ENCODE measurements around the gene NEK9.
"Not testable (repeated sequence)": the region's sequence is repeated elsewhere in the genome, so short reads cannot be mapped to it uniquely, and the experiment has no call there.

Gene NEK9

GRCh38 chr14:75098682-75099081, 28.2 kb downstream of the NEK9 start:
- DNase-seq = no peak

DNA sequence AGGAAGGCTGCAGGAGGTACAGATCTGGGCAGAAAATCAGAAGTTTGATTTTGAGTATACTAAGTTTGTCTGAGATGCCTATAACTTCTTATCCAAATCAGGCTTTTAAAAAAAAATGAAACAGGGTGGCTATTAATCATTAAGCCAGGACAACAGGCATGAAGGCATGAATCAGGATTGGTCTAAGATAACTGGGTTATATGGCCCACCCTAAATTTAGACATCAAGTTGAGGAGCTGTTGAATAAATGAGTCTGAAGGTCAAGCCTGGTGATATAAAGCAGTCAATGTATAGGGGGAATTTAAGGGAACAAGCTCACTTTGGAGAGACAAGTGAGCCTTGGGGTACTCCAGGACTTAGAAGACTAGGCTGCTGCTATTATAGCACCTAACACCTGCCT, 28.6 kb downstream of the NEK9 start:
- DNase-seq = no peak

DNA sequence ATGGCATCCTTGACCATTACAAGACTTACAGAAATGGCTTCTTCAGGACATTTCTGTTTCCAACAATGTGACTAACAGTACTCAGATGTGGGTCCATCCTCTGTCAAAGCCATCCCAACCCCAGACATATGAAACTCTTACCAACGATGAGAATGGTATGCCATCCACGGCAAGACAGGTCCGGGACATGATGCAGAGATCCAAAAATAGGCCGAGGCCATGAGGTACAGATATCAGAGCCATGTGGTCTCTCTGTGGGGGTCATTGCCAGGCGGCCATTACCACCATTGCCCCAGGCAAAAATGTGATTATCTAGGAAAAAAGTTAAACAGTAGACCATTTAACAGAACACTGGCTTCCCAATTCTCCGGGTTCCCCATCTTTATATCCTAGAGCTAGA, 29.9 kb downstream of the NEK9 start:
- no peak for DNase-seq

DNA sequence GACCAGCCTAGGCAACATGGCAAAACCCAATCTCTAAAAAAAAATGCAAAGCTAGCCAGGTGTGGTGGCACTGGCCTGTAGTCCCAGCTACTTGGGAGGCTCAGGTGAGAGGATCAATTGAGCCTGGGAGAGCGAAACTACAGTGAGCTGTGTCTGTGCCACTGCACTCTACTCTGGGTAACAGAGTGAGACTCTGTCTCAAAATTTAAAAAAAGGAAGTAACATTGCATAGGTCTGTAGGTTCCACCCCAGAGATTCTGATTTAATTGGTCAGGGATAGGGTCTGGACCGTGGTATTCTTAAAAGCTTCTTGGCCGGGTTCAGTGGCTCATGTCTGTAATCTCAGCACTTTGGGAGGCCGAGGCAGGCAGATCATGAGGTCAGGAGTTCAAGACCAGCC, 31.2 kb downstream of the NEK9 start:
- DNase-seq = no peak

- no peak for DNase-seq
These were observed 32.0 kb downstream of the NEK9 start for GRCh38 chr14:75094896-75095295.

- no peak for DNase-seq
These were observed 34.1 kb downstream of the NEK9 start for GRCh38 chr14:75092698-75093097.

DNA sequence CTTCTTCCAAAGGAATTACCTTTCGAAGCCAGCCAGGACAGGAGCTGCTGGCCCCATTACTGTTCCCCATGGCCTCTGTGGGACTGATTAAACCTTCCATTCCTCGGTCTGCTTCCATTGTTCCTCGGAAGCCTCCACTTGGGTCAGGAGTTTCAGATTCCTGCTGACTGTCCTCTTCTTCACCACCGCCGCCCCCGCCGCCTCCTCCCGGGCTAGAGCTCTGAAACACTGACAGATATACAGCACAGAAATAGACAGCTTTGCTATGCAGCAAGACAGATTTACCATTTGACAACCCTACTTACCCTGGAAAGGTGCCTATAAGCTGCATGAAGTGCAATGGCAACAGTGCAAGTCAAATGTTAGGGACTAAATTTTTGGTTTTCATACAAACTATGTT, 35.6 kb downstream of the NEK9 start:
- DNase-seq = no peak

DNA sequence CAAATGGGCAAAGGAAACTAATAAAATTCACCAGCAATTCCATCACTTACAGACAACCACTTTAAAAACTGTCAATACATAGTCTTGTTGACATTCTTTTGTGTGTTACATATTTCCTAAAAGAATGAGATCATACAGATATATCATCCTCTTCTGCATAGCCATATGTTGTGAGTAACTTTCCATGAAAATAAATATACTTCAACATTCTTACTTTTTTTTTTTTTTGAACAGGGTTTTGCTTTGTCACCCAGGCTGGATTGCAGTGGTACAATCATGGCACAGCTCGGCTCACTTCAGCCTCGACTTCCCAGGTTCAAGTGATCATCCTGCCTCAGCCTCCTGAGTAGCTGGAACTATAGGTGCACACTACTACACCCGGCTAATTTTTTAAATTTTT, 36.5 kb downstream of the NEK9 start:
- no peak for DNase-seq

DNA sequence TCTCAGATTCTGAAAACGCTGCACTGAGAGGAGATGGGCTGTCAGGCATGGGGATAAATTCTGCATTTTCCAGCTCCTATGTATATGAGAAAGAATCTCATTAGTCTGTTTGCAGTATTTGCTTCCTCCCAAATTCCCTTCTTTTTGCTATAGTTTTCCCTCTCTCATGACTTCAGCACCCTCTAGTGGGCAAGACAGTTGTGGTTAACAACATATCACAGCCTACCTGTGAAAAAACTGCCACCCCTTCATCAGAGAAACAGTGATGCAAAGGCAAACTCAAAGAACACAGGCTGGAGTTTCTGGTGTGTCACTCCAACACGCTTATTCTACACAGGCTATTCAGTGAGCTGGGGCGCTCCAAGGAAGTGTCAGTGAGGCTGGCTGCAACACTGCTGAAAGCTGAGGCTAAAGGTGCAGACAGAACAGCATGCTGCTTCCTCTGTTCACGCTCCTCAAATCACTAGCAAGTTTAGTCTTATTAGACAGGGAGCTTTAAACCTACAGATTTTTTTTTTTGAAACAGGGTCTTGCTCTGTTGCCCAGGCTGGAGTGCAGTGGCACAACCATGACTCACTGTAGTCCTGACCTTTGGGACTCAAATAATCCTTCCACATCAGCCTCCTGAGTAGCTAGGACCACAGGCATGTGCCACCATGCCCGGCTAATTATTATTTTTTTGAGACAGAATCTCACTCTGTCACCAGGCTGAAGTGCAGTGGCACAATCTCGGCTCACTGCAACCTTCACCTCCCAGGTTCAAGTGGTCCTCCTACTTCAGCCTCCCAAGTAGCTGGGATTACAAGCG, 38.1 kb downstream of the NEK9 start:
- peak; percentile 11 to 57 for DNase-seq

- DNase-seq = no peak
These were observed 38.7 kb downstream of the NEK9 start for GRCh38 chr14:75088153-75088552.

DNA sequence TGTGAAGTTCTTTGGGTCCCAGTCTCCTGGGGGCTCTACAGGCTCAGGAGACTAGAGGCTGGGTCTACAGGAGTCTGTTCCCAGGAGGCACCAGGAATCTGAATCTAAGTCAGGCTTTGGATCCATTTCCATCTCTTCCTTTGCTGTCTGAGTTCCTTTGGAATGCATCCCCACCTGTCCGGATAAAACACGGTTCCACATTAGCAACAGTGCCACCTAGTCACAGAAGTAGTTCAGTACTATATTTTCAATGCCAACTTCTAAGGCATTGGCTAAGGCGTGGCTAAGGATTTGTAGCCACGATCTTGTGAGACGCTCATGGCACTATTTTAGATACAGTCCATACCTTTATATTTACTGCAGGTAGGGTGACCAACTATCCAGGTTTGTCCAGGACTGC, 42.3 kb downstream of the NEK9 start:
- peak in 1 of 2 experiments; percentile 53 for DNase-seq

DNA sequence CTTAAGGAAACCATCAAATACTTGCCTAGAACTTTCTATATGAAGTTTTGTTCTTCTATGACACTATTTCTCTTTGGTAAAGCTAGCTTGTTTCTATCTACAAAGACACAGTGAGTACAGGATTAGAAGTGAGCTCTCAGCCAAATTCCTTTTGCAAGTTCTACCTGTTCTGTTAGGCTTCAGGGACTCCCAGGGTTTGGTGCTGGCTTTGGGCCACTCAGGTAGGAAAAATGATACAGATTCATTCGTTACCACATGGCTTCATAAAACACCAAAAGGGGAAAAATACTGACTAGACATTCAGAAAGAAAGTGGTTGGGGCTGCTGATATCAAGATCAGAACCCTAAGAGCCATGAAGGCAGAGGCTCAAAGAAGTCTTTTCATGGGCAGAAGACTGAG, 43.6 kb downstream of the NEK9 start:
- DNase-seq = no peak

GRCh38 chr14:75081660-75082229, 45.1 kb downstream of the NEK9 start:
- no peak for DNase-seq

DNA sequence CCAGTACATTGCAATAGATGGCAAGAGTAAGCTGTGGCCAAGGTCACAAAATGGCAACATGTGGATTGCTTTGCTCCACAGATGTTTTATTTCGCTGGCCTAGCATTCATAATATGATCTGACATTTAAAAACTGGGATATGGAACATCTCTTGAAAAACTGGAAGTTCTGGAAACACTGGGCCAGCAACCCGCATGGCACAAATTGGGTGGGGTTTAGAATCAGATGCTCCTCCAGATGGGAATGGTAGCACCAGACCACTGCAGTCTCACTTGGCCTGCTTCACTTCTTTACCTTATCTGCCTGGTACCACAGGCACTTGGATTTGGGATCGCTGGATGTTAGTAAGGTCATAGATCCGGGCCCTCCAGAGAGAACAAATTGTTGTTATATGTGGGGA, 47.3 kb downstream of the NEK9 start:
- DNase-seq = no peak

- DNase-seq = no peak
These were observed 49.1 kb downstream of the NEK9 start for GRCh38 chr14:75077794-75078193.

DNA sequence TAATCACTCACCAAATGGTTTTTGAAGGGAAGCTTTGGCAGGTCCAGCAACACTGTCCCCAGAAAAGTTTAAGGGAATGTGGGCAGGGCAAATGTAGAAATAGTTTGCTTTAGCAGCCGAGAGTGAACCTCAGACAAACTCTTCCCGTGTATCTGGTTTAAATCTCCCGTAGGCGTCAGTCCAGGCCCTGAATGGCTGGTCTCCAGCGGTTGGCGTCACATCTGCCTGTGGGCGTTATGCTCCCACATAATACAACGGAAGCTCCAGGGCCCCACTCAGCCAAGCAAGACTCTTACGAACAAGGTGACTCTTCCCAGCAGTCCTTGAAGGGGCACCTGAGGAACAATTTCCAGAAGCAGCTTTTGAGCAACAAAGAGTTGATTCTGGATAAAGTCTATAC, 56.5 kb downstream of the NEK9 start:
- DNase-seq = no peak

- DNase-seq = no peak
These were observed 57.1 kb downstream of the NEK9 start for GRCh38 chr14:75069811-75070145.

DNA sequence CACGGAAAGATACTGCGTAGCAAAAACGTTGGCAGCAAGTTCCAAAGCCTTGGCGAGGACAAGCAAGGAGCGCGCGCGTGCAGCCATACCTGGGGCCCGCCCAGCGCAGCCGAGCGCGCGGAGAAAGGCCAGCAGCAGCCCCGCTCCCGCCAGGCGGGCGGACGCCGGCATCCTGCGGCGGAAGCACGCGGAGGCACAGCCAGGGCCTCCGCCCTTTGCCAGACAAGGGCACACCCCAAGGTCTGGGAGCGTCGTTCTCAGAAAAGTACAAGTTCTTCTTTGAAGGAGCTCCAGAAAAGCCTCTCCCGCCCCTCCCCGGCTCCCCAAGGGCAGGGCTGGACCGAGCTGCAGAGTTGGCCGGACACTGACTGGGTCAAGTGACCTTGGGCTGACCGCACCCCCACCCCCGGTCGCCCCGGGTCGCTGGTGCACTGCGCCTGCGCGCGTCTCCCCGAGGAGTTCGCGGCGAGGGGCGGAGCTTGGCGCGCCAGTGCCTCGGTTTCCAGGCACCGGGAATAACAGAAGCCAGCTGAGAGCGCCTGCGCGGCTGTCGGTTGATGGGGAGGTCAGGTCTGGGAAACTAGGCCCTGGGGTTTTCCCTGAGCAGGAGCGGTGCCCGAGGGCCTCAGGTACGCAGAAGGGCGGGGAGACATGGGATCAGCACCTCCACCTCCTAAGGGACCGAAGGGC, 57.6 kb downstream of the NEK9 start, which contains the start of gene ZC2HC1C:
Gene ZC2HC1C, plus strand, starts transcription at position 521 of the 690 bp plus-strand sequence. CDS start 933 bp downstream, outside the sequence.
- peak; percentile 66 to 90 for DNase-seq

- DNase-seq = peak in 1 of 2 experiments; percentile 78
These were observed 58.3 kb downstream of the NEK9 start for GRCh38 chr14:75068294-75069120.

DNA sequence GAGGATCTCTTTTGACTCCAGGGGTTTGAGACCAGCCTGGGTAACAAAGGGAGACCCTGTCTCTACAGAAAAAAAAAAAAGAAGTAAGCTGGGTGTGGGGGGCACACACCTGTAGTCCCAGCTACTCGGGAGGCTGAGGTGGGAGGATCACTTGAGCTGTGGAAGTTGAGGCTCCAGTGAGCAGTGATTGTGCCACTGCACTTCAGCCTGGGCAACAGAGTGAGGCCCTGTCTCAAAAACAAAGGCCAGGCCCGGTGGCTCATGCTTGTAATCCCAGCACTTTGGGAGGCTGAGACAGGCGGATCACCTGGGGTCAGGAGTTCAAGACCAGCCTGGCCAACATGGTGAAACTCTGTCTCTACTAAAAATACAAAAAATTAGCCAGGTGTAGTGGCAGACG, 59.1 kb downstream of the NEK9 start:
- not testable (repeated sequence) for DNase-seq

- no peak for DNase-seq
These were observed 59.6 kb downstream of the NEK9 start for GRCh38 chr14:75067212-75067611.

DNA sequence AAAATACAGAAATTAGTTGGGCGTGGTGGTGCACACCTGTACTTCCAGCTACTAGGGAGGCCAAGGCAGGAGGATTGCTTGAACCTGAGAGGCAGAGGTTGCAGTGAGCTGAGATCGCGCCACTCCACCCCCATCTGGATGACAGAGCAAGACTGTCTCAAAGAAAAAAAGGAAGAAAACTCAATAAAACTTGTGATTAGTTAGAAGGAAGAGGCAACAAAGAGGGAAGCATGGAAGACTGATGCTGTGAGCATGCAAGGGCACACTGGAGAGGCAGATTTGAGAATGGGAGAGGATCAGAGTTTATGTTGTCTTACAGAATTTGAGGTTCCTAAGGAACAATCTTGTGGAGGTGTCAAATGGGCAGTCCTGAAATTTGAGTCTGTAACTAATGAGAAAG, 60.2 kb downstream of the NEK9 start:
- DNase-seq = no peak

GRCh38 chr14:75064205-75064567, 62.7 kb downstream of the NEK9 start:
- DNase-seq = no peak
